ENCODE measurements around the gene RNF8.

DNA sequence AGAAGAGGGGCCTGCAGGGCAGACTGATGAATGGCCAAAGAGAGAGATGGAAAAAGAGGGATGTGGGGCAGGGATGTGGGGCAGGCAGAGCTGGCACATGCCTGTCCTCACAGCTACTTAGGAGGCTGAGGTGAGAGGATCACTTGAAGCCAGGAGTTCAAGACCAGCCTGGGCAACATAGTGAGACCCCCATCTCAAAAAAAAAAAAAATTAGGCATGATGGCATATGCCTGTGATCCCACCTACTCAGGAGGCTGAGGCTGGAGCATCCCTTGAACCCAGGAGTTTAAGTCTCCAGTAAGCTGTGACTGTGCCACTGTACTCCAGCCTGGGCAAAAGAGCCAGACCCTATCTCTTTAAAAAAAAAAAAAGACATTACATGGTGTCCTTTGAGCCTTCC lies 34.8 kb downstream of the RNF8 start:
- no peak for TF ChIP-seq POLR2A (IDR thresholded peaks at IDR 0.05)
- TF ChIP-seq, protein P1, sequence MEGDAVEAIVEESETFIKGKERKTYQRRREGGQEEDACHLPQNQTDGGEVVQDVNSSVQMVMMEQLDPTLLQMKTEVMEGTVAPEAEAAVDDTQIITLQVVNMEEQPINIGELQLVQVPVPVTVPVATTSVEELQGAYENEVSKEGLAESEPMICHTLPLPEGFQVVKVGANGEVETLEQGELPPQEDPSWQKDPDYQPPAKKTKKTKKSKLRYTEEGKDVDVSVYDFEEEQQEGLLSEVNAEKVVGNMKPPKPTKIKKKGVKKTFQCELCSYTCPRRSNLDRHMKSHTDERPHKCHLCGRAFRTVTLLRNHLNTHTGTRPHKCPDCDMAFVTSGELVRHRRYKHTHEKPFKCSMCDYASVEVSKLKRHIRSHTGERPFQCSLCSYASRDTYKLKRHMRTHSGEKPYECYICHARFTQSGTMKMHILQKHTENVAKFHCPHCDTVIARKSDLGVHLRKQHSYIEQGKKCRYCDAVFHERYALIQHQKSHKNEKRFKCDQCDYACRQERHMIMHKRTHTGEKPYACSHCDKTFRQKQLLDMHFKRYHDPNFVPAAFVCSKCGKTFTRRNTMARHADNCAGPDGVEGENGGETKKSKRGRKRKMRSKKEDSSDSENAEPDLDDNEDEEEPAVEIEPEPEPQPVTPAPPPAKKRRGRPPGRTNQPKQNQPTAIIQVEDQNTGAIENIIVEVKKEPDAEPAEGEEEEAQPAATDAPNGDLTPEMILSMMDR (IDR thresholded peaks at IDR 0.05): no peak
